K562 (cell line): Measurements from ENCODE around the gene ALAS2. TPM values are rescaled to one million over a fixed set of nuclear protein-coding genes. Genes with fewer than 3 reads are reported as not detected.

Experiments
- ARID2 ChIP-seq: fragments of 450-650 bp; IDR thresholded peaks from 2 replicates; pipeline ENCODE4 v1.6.1; 2017; ENCODE audit warnings: antibody characterized with exemption, mild to moderate bottlenecking
- ATF3 ChIP-seq, 2 experiments: fragments of 450-650 bp in 1 of 2; sonication (generic) in 1 of 2; formaldehyde crosslinking in 1 of 2; IDR thresholded peaks in 1 of 2; conservative IDR thresholded peaks in 1 of 2; 2 replicates each; pipeline versions ENCODE4 v1.6.1 to v1.8.1; 2016 to 2023; ENCODE audit warnings: mild to moderate bottlenecking in 2 of 2, moderate library complexity in 2 of 2, inconsistent platforms in 1 of 2, missing genetic modification reagents in 1 of 2
- BRF1 ChIP-seq: IDR thresholded peaks from 3 replicates; pipeline ENCODE4 v1.6.1; 2011; ENCODE audit warnings: borderline replicate concordance, mild to moderate bottlenecking; ENCODE audit not compliant: insufficient read length; ENCODE audit errors: extremely low read depth
- CREBBP ChIP-seq: IDR thresholded peaks from one replicate; pipeline ENCODE4 v1.6.1; 2012; ENCODE audit warnings: low read depth, mild to moderate bottlenecking, control low read depth, inconsistent platforms, low read length
- DPF2 ChIP-seq: fragments of 450-650 bp; IDR thresholded peaks from 2 replicates; pipeline ENCODE4 v1.6.1; 2016
- EP300 ChIP-seq: IDR thresholded peaks from 2 replicates; pipeline ENCODE4 v1.6.1; 2012; ENCODE audit warnings: low read length, improper control_type of control experiment
- FOXK2 ChIP-seq, 2 experiments: fragments of 450-650 bp; IDR thresholded peaks in 1 of 2; conservative IDR thresholded peaks in 1 of 2; 2 replicates each; pipeline ENCODE4 v1.6.1; 2016; ENCODE audit warnings: low read depth in 2 of 2, mild to moderate bottlenecking in 1 of 2
- HLTF ChIP-seq: fragments of 450-650 bp; IDR thresholded peaks from 2 replicates; pipeline ENCODE4 v1.6.1; 2016
- MECOM ChIP-seq: fragments of 250-450 bp; sonication (Bioruptor Pico); IDR thresholded peaks from 2 replicates; pipeline ENCODE4 v1.8.0; 2022; ENCODE audit warnings: inconsistent platforms
- PURB ChIP-seq: sonication (generic); formaldehyde crosslinking; IDR thresholded peaks from 2 replicates; pipeline ENCODE4 v1.9.0; 2021; ENCODE audit warnings: low read depth, mild to moderate bottlenecking, missing genetic modification reagents
- RBM22 ChIP-seq: fragments of 200-400 bp; formaldehyde crosslinking; IDR thresholded peaks from 2 replicates; pipeline ENCODE4 v1.6.1; 2018; ENCODE audit warnings: low read length, low read depth; ENCODE audit not compliant: poor library complexity, severe bottlenecking
- STAG1 ChIP-seq: sonication (generic); formaldehyde crosslinking; IDR thresholded peaks from 2 replicates; pipeline ENCODE4 v1.5.0; 2020; ENCODE audit warnings: missing genetic modification reagents, borderline replicate concordance
- ZBTB1 ChIP-seq: sonication (generic); formaldehyde crosslinking; IDR thresholded peaks from 2 replicates; pipeline ENCODE4 v1.8.1; 2023; ENCODE audit warnings: missing genetic modification reagents, low read depth, mild to moderate bottlenecking, borderline replicate concordance
- ZNF318 ChIP-seq, 2 experiments: fragments of 450-650 bp; IDR thresholded peaks; 2 replicates each; pipeline ENCODE4 v1.6.1; 2016; ENCODE audit warnings: mild to moderate bottlenecking in 2 of 2, borderline replicate concordance in 1 of 2, low read depth in 1 of 2, moderate library complexity in 1 of 2
- ZNF696 ChIP-seq: fragments of 250-450 bp; sonication (Bioruptor Pico); conservative IDR thresholded peaks from 2 replicates; pipeline ENCODE4 v1.4.0; 2020; ENCODE audit warnings: mild to moderate bottlenecking, moderate library complexity
- ZNF830 ChIP-seq: fragments of 250-450 bp; sonication (Bioruptor Pico); IDR thresholded peaks from 2 replicates; pipeline ENCODE4 v1.5.0; 2021; ENCODE audit warnings: mild to moderate bottlenecking
- polyA plus RNA-seq, 8 experiments: library from polyadenylated mRNA; depleted of rRNA in 4 of 8; stranded (reverse) in 5 of 8; unstranded in 3 of 8; fragments of >200 nt; fragmentation: Nextera tagmentation in 2 of 8; fragmentation: Illumina TruSeq in 1 of 8; extraction: Ambion mirVana in 2 of 8; extraction: Trizol in 1 of 8; gene quantifications; 2 replicates each; pipeline versions ENCODE4 v1.2.1 to v1.2.3, GENCODE V29; 2011 to 2014; ENCODE audit warnings: inconsistent platforms in 1 of 8, missing spikeins in 1 of 8
- total RNA-seq, 7 experiments: library from RNA; depleted of rRNA in 6 of 7; stranded (reverse); fragments of >200 nt in 6 of 7; fragmentation: Illumina TruSeq in 2 of 7; extraction: Trizol in 2 of 7; gene quantifications; 2 replicates each; pipeline versions ENCODE4 v1.2.1 to v1.2.3, GENCODE V29; 2011 to 2021; ENCODE audit warnings: low replicate concordance in 1 of 7
- TF ChIP-seq, protein P1 (sequence below): IDR thresholded peaks from 2 replicates; pipeline ENCODE4 v1.6.1; 2012; ENCODE audit warnings: low read depth, low read length, improper control_type of control experiment, borderline replicate concordance
- TF ChIP-seq, protein P2 (sequence below): fragments of 250-450 bp; sonication (Bioruptor Pico); IDR thresholded peaks from 2 replicates; pipeline ENCODE4 v1.8.0; 2021; ENCODE audit warnings: moderate library complexity, mild to moderate bottlenecking, inconsistent platforms

ALAS2 gene
- total and polyA plus RNA-seq, 9 of the 15 experiments (the other 6 are each of a cell fraction or from before 2014, with no cell fraction given), result 14.6 to 101 (median 33.4) TPM

GRCh38 chrX:55014897-55015299 is 15.9 kb downstream of the ALAS2 start (continued):
- TF ChIP-seq ZNF318 (IDR thresholded peaks at IDR 0.05; ENCODE audit: borderline replicate concordance in 1 of 2, low read depth in 1 of 2) (no peak), FOXK2 (conservative IDR thresholded peaks at IDR 0.05 in 1 of 2, IDR thresholded peaks at IDR 0.05 in 1 of 2; ENCODE audit: low read depth in 2 of 2) (0 out of 4 replicates have a peak, but pooled peaks of 1 of the 2 experiments have one; percentile 35), ARID2 (no peak), PURB (CRISPR knock-in tag) (no peak), CREBBP (no peak), BRF1 (no peak), MECOM (CRISPR knock-in tag) (peak; percentile 90), STAG1 (no peak), ZBTB1 (CRISPR knock-in tag) (no peak), ZNF830 (CRISPR knock-in tag) (no peak), EP300 (peak; percentile 96), RBM22 (no peak), ATF3 (IDR thresholded peaks at IDR 0.05) (no peak; the same call in 1 of the 2 replicates), ATF3 (CRISPR knock-in tag; conservative IDR thresholded peaks at IDR 0.05) (no peak), HLTF (no peak; the same call in 1 of the 2 replicates), DPF2 (peak; percentile 94), ZNF696 (CRISPR knock-in tag) (no peak)
- TF ChIP-seq, protein P1, sequence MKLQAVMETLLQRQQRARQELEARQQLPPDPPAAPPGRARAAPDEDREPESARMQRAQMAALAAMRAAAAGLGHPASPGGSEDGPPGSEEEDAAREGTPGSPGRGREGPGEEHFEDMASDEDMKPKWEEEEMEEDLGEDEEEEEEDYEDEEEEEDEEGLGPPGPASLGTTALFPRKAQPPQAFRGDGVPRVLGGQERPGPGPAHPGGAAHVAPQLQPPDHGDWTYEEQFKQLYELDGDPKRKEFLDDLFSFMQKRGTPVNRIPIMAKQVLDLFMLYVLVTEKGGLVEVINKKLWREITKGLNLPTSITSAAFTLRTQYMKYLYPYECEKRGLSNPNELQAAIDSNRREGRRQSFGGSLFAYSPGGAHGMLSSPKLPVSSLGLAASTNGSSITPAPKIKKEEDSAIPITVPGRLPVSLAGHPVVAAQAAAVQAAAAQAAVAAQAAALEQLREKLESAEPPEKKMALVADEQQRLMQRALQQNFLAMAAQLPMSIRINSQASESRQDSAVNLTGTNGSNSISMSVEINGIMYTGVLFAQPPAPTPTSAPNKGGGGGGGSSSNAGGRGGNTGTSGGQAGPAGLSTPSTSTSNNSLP, result no peak
- TF ChIP-seq, protein P2, sequence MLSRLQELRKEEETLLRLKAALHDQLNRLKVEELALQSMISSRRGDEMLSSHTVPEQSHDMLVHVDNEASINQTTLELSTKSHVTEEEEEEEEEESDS (CRISPR knock-in tag), result no peak
